GM21367 (cell line): Measurements from ENCODE around the gene SCAP.

Experiments used
- ATAC-seq: cut with Tn5 transposase; IDR thresholded peaks from one replicate; pipeline ENCODE4 v1.9.1; 2021; ENCODE audit not compliant: unreplicated experiment

The SCAP gene

DNA sequence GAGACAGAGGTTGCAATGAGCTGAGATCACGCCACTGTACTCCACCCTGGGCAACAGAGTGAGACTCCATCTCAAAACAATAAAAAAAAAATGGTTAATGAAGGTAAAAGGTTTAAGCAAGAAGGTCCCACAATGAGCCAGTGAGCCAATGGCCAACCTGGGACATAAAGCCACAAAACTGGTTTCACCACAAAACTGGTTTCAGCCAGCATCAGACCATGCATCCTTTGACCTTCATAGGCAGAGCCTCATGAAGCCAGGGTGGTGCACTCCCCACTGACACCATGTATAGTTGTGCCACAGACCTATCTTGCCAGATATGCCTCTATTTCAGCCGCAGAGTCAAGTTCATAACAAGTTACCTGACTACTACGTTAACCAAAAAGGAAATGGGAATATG, 41.9 kb downstream of the SCAP start:
- no peak for ATAC-seq

GRCh38 chr3:47432673-47433072, 43.1 kb downstream of the SCAP start:
- ATAC-seq, result no peak

GRCh38 chr3:47431225-47431624, 44.5 kb downstream of the SCAP start:
- no peak for ATAC-seq

- ATAC-seq, result no peak
These were observed 45.1 kb downstream of the SCAP start for GRCh38 chr3:47430606-47431005.

DNA sequence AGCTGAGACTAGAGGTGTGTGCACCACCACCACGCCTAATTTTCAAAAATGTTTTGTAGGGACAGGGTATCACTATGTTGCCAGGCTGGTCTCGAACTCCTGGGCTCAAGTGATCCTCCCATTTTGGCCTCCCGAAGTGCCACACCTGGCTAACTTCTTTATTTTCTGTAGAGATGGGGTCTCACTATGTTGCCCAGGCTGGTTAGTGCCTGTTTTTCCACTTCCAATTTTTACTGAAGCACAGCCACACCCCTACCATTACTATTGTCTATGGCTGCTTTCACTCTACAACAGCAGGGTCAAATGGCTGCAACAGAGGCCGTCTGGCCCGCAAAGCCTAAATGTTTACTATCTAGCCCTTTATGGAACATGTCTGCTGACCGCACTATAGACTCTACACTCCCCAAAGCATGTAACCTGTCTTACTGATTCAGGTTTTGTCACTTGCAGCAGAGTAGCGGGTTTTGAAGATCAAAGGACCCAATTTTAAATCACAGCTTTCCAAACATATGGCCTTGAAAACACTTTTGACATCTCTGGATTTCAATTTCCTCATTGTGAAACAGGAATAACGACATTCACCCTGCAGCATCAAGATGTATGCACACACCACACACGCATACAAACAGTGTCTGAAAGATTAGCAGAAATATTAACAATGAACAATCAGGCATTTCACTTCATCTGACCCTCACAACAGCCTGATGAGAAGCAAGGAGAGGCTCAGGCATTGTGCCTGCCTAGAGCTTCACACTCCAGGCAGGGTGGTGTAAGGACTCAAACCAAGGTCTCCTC, 46.1 kb downstream of the SCAP start:
- no peak for ATAC-seq

DNA sequence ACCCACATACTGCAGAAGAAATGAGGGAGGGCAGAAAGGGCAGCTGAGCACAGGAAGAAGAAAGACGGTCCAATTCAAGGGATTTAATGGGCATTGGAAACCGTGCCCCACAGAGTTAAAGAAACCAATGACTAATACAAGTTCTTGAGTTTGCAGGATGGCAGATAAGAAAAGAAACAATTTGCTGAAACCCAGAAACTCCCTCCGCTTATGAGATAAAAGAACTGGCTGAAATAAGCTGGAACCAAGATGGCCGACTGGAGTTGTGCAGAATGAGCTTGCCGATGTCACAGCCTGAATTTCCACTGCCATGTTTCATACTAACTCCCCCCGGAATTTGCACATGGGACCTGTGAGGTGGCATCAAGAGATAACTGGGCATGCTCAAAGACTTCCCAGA, 47.1 kb downstream of the SCAP start:
- ATAC-seq, result no peak

GRCh38 chr3:47427866-47428265, 47.9 kb downstream of the SCAP start:
- ATAC-seq, result no peak

DNA sequence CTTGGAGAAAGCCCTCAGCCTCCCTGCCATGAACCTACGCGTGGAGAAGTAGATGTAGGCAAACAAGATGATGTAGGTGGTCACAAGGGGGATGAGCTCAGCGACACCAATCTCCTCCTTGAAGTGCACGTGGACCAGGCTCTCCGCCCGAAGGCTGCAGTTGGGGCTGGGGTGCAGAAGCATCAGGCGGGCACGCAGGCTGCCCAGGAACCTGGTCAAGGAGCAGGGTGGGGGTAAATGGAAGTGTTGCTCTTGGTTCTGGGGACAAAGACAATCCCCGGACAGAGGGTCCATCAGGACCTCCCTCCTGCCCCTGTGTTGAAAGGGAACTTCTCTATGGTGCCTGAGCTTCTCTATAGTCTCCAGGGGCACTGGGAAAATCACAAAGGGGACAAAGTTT, 49.8 kb downstream of the SCAP start:
- no peak for ATAC-seq

- no peak for ATAC-seq
These were observed 50.4 kb downstream of the SCAP start for GRCh38 chr3:47425383-47425778.

GRCh38 chr3:47424434-47425382, 51.0 kb downstream of the SCAP start:
- ATAC-seq, result no peak

DNA sequence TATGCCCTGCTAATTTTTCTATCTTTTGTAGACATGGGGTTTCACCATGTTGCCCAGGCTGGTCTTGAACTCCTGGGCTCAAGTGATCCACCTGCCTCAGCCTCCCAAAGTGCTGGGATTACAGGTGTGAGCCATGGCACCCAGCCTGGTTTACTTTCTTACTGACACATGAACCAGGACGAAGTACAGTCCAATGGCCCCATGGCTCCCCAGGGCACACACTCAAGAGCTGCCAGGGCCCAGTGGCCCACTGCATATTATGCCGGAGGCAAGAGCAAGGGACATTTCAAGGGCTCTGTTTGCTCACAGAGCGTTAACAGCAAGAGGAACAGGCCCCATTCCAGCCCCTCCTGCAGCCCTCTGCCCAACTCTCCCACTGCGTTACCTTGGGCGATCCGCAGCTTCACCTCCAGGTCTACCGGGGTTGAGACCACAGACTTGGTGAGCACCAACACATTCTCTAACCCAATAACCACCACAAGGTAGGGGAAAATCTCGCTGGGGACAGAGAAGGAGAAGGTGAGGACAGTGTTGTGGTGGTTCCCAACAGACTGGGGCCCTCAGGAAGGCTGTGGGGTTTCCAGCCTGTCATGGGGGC, 52.1 kb downstream of the SCAP start:
- ATAC-seq, result no peak

DNA sequence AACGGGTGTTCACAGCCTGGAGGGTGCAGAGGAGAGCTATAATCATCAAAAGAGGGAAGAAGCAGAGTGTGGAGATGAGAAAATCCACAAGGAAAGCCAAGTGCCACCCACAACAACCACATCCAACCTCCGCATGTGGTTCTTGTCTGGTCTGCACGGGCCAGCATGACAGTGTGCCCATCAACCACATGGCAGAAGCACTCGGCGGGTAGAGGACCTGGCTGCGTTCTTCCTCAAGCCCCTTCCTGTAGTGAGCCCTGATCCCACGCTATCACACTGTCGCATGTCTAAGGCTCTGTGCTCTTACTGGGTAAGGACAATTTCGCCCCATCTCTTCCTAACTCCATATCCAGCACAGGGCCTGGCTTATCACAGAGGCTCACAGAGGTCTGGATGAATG, 53.0 kb downstream of the SCAP start:
- ATAC-seq, result no peak

- no peak for ATAC-seq
These were observed 53.7 kb downstream of the SCAP start for GRCh38 chr3:47421741-47422649.

GRCh38 chr3:47420511-47421484, 54.9 kb downstream of the SCAP start:
- peak; percentile 60 for ATAC-seq

DNA sequence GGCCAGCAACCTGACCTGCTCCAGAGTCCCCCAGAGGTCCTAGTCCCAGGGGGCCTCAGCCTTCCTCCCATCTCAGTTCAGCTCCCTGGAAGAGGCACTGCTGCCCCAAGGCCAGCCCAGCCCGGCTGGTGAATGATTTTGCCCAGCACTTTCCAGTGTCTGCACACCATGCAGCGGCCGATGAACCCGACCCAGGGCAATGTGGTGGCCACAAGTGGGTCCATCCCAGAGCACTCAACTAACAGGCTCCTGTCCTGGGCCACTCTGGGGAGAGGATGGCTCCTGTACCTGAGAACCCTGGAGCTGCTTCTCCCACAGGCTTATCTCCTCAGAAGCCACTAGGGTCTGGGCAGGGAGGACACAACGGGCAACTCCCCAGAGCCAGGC, 55.7 kb downstream of the SCAP start:
- ATAC-seq, result no peak

DNA sequence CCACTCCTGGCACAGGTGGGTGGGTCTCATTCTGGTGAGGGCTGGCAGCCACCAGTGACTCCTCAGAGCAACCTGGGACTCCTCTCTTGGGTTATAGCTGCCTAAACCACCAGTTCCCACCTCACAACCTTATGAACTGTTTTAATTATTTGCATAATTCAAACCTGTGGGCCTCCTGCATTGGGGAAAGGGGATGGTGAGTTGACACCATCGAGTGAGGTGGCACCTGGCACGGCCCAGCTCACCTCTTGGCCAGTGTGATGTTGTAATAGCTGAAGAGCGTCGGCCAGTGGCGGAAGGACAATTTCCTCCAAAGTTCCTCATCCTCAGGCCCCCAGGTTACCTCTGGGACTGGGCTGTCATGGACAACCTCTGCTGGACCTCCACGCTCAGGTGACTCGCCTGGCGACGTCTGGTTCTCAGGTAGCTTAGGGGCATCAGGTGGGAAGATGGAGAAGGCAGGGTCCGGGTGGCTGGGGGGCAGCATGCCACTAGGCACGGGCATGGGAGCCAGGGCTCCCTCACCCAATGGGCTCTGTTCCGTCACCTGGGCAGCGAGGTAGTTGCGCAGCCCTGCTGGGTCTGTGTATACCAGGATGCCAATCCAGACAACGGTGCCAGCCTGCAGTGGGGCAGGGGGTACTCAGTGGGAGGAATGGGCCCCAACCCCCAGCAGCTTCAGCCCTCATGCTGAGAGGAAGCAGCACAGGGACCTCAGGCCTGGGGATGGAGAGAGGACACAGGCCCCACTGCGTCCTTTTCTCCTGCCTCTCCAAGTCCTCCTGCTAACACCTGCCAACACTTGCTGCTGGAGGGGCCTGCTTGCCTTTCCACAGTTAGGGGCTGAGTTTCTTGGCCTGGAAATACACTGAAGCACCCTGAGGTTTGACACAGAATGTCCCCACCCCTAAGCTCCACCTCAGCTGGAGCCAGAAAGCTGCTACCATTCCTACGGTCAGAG, 56.4 kb downstream of the SCAP start:
- no peak for ATAC-seq

DNA sequence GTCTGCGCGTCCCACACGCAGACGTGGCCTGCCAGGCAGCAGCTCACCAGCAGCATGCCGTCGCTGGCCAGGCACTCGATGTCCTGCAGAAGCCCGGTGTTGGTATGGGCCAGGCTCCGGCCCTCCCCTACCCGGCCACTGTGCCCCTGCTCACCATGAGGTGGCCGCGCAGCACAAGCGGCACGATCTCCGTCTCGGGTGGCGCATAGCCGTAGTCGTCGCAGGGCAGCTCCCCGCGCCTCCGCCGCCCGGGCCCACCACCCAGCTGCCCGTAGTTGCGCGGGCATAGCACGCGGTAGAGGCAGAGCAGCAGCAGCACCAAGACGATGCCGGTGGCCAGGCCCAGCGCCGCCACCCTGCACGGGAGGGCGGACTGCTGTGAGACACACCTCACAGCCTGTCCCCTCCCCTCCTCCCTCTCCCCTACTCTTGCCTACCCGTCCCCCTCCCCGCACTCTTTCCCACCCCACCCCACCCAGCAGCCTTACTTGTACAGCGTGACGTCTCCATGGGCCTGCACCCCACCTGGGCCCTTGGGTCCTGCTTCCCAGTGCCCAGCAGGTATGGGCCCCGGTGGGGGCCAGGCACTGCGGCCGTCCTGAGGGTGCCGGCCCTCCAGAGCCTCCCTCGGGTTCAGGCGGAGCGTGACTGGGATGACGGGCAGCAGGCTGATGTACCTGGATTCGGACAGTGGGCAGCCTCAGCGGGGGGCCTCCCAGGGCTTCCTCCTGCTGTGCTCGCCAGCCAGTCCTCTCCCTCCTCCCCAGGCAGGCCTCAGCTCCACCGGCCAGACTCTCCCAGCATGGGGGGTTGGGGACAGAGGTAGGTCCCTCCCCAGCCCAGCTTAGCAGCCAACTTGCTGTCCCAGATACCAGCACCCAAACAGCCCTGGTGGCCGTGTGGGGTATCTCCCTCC, 57.3 kb downstream of the SCAP start:
- ATAC-seq, result no peak
